HepG2 (cell line): ENCODE data around the gene TMEM200A. TPM values are rescaled to one million over a fixed set of nuclear protein-coding genes. Genes with fewer than 3 reads are reported as not detected.

Experiments used
- ATAC-seq: fragments of 200-7000 bp; cut with Tn5 transposase; 3 replicates; pipeline ENCODE4 v1.9.1; 2020; ENCODE audit warnings: mild to moderate bottlenecking, moderate library complexity
- BruUV-seq: library from RNA; stranded (reverse); fragments of 400-500 nt; replicated peaks from 2 replicates; lab custom pipeline; 2021; lab: Mats Ljungman, UMichigan
- CTCF ChIA-PET: fragments of 300-600 bp; formaldehyde crosslinking; extraction: SDS; loops from one replicate; lab custom pipeline; 2021; ENCODE audit warnings: low total read pairs, inconsistent platforms, low intra/inter-chr PET ratio; lab: Yijun Ruan, JAX
- POLR2A ChIA-PET: fragments of 350-600 bp; sonication (Branson Sonifier 250); formaldehyde crosslinking; loops from one replicate; lab custom pipeline; 2020; ENCODE audit warnings: antibody characterized with exemption, inconsistent platforms; lab: Yijun Ruan, JAX
- DNase-seq: peaks from one replicate; pipeline ENCODE4 v3.0.0-alpha.2; 2015; ENCODE audit warnings: low spot score
- FAIRE-seq: peaks from 3 replicates; lab custom pipeline; 2011; peaks lifted over from hg19 to GRCh38; lab: Jason Lieb, UNC
- H2AFZ ChIP-seq: one replicate; pipeline ENCODE4 v1.6.1; 2011; ENCODE audit warnings: low read length, inconsistent platforms
- H3K27ac ChIP-seq: fragments of 300-600 bp; 3 replicates; pipeline ENCODE4 v1.8.0; 2011; ENCODE audit warnings: mixed run types, mild to moderate bottlenecking, mixed read lengths, low read length, inconsistent platforms; ENCODE audit not compliant: insufficient read depth; ENCODE audit errors: extremely low read length
- H3K27me3 ChIP-seq, 2 experiments: fragments of 200-600 bp in 1 of 2; 2 replicates in 1 of 2; 3 replicates in 1 of 2; pipeline versions ENCODE4 v1.6.0 to v1.8.0; 2011; ENCODE audit warnings: low read length in 2 of 2, mild to moderate bottlenecking in 2 of 2, moderate library complexity in 2 of 2, inconsistent platforms in 1 of 2; ENCODE audit not compliant: insufficient read depth in 2 of 2, control insufficient read depth in 1 of 2
- H3K36me3 ChIP-seq, 2 experiments: fragments of 200-600 bp in 1 of 2; replicated peaks in 1 of 2; 2 replicates in 1 of 2; 3 replicates in 1 of 2; pipeline versions ENCODE4 v1.5.1 to v1.8.0; 2011; ENCODE audit warnings: low read length in 2 of 2, inconsistent platforms in 1 of 2; ENCODE audit not compliant: insufficient read depth in 2 of 2, control insufficient read depth in 1 of 2
- H3K4me1 ChIP-seq: 2 replicates; pipeline ENCODE4 v1.5.1; 2012; ENCODE audit warnings: low read length, inconsistent platforms; ENCODE audit not compliant: insufficient read depth
- H3K4me2 ChIP-seq: 2 replicates; pipeline ENCODE4 v1.6.0; 2011; ENCODE audit warnings: low read depth, low read length, inconsistent platforms
- H3K4me3 ChIP-seq, 3 experiments: fragments of 200-600 bp in 1 of 3; sonication (generic), shearing (Covaris generic) in 1 of 3; replicated peaks in 1 of 3; 2 replicates each; pipeline ENCODE4 v1.5.1; 2011 to 2016; ENCODE audit warnings: low read length in 3 of 3, inconsistent platforms in 2 of 3, low read depth in 2 of 3, mild to moderate bottlenecking in 2 of 3, control low read depth in 1 of 3, mixed read lengths in 1 of 3; ENCODE audit not compliant: insufficient read depth in 1 of 3
- H3K79me2 ChIP-seq: one replicate; pipeline ENCODE4 v1.6.1; 2011; ENCODE audit warnings: low read length, inconsistent platforms; ENCODE audit not compliant: insufficient read depth
- H3K9ac ChIP-seq: 2 replicates; pipeline ENCODE4 v1.6.0; 2011; ENCODE audit warnings: mild to moderate bottlenecking, low read depth, low read length, inconsistent platforms; ENCODE audit not compliant: insufficient read depth
- H3K9me3 ChIP-seq: 2 replicates; pipeline ENCODE4 v1.5.1; 2012; ENCODE audit warnings: mild to moderate bottlenecking, low read length
- H4K20me1 ChIP-seq: 2 replicates; pipeline ENCODE4 v1.6.0; 2011; ENCODE audit warnings: inconsistent platforms, mild to moderate bottlenecking, low read length, moderate library complexity; ENCODE audit not compliant: insufficient read depth
- BORCS8-MEF2B ChIP-seq: sonication (generic); formaldehyde crosslinking; IDR thresholded peaks from 2 replicates; pipeline ENCODE4 v1.8.0; 2022; ENCODE audit warnings: mild to moderate bottlenecking, missing genetic modification reagents
- CEBPB ChIP-seq: IDR thresholded peaks from 2 replicates; pipeline ENCODE4 v1.6.1; 2011; ENCODE audit warnings: low read depth, low read length, improper control_type of control experiment, borderline replicate concordance
- E2F1 ChIP-seq: sonication (generic); formaldehyde crosslinking; IDR thresholded peaks from 2 replicates; pipeline ENCODE4 v1.5.0; 2020; ENCODE audit warnings: missing genetic modification reagents
- FLYWCH1 ChIP-seq: sonication (generic); formaldehyde crosslinking; IDR thresholded peaks from 2 replicates; pipeline ENCODE4 v1.8.1; 2023; ENCODE audit warnings: mild to moderate bottlenecking, missing genetic modification reagents
- FUBP1 ChIP-seq: sonication (generic); formaldehyde crosslinking; IDR thresholded peaks from 2 replicates; pipeline ENCODE4 v1.5.1; 2020; ENCODE audit warnings: missing genetic modification reagents, mild to moderate bottlenecking, borderline replicate concordance
- GATA4 ChIP-seq: sonication (generic); IDR thresholded peaks from 2 replicates; pipeline ENCODE4 v1.6.1; 2016; ENCODE audit warnings: antibody characterized with exemption, low read depth, borderline replicate concordance
- HBP1 ChIP-seq: IDR thresholded peaks from 2 replicates; pipeline ENCODE4 v1.6.1; 2016; ENCODE audit warnings: low read depth, control low read depth
- JARID2 ChIP-seq: sonication (generic); formaldehyde crosslinking; IDR thresholded peaks from 2 replicates; pipeline ENCODE4 v1.8.1; 2023; ENCODE audit warnings: missing genetic modification reagents, inconsistent platforms; ENCODE audit not compliant: insufficient replicate concordance
- PBX2 ChIP-seq: IDR thresholded peaks from 2 replicates; pipeline ENCODE4 v1.6.1; 2016; ENCODE audit warnings: control low read depth
- POLR2A ChIP-seq, 2 experiments: IDR thresholded peaks; 2 replicates each; pipeline ENCODE4 v1.6.1; 2011; ENCODE audit warnings: low read depth in 2 of 2, low read length in 2 of 2, mild to moderate bottlenecking in 1 of 2, moderate library complexity in 1 of 2; ENCODE audit not compliant: insufficient read depth in 1 of 2
- REXO4 ChIP-seq: sonication (generic); formaldehyde crosslinking; IDR thresholded peaks from 2 replicates; pipeline ENCODE4 v1.8.0; 2022; ENCODE audit warnings: missing genetic modification reagents, mild to moderate bottlenecking, borderline replicate concordance
- SAFB2 ChIP-seq: sonication (generic); formaldehyde crosslinking; IDR thresholded peaks from 2 replicates; pipeline ENCODE4 v1.5.1; 2020; ENCODE audit warnings: missing genetic modification reagents, low read depth, mild to moderate bottlenecking, borderline replicate concordance
- ZNF17 ChIP-seq: sonication (generic); formaldehyde crosslinking; IDR thresholded peaks from 2 replicates; pipeline ENCODE4 v1.5.0; 2020; ENCODE audit warnings: mild to moderate bottlenecking, missing genetic modification reagents
- ZNF414 ChIP-seq: sonication (generic); formaldehyde crosslinking; IDR thresholded peaks from 2 replicates; pipeline ENCODE4 v1.5.0; 2020; ENCODE audit warnings: missing genetic modification reagents
- ZNF547 ChIP-seq: sonication (generic); formaldehyde crosslinking; IDR thresholded peaks from 2 replicates; pipeline ENCODE4 v1.5.1; 2020; ENCODE audit warnings: mild to moderate bottlenecking, missing genetic modification reagents
- ZNF557 ChIP-seq: sonication (generic); formaldehyde crosslinking; IDR thresholded peaks from 2 replicates; pipeline ENCODE4 v1.4.0; 2020; ENCODE audit warnings: missing genetic modification reagents
- ZNF644 ChIP-seq: IDR thresholded peaks from 2 replicates; pipeline ENCODE4 v1.6.1; 2016; ENCODE audit warnings: low read depth
- ZNF75D ChIP-seq: sonication (generic); formaldehyde crosslinking; IDR thresholded peaks from 2 replicates; pipeline ENCODE4 v1.8.1; 2023; ENCODE audit warnings: missing genetic modification reagents, mild to moderate bottlenecking, borderline replicate concordance
- ZNF768 ChIP-seq: sonication (generic); formaldehyde crosslinking; IDR thresholded peaks from 2 replicates; pipeline ENCODE4 v1.4.0; 2020; ENCODE audit warnings: missing genetic modification reagents
- ZNF879 ChIP-seq: sonication (generic); formaldehyde crosslinking; IDR thresholded peaks from 2 replicates; pipeline ENCODE4 v1.8.1; 2023; ENCODE audit warnings: missing genetic modification reagents
- WGBS: methylation state at CpG from one replicate; pipeline ENCODE4 v1.1.6; 2017; ENCODE audit warnings: low lambda C conversion rate; 5-methylcytosine and 5-hydroxymethylcytosine counted together
- in situ Hi-C: cut with HindIII; loops from 2 replicates; pipeline ENCODE4 v1.10.0; 2017; ENCODE audit warnings: low pct_unique_long_range_greater_than_20kb; ENCODE audit not compliant: extremely low pct_ligation_motif_present
- intact Hi-C: fragments of 100-400 bp; cut with micrococcal nuclease; formaldehyde crosslinking; loops from one replicate; pipeline ENCODE4 v1.10.0; 2022; ENCODE audit not compliant: unreplicated experiment
- polyA plus RNA-seq, 8 experiments: library from polyadenylated mRNA; depleted of rRNA in 3 of 8; stranded (reverse) in 7 of 8; unstranded in 1 of 8; fragments of >200 nt; fragmentation: Illumina TruSeq in 4 of 8; extraction: Trizol in 4 of 8; gene quantifications; 2 replicates each; pipeline versions ENCODE4 v1.2.1 to v1.2.3, GENCODE V29; 2011 to 2016; ENCODE audit warnings: low read depth in 4 of 8, missing spikeins in 1 of 8, mixed read lengths in 1 of 8; ENCODE audit not compliant: insufficient read depth in 1 of 8
- total RNA-seq, 5 experiments: library from RNA; depleted of rRNA; stranded (reverse); fragments of >200 nt; fragmentation: Illumina TruSeq; extraction: Trizol; gene quantifications; 2 replicates each; pipeline ENCODE4 v1.2.3, GENCODE V29; 2016; ENCODE audit warnings: low read depth in 1 of 5

Gene TMEM200A
- total and polyA plus RNA-seq, 2 of the 13 experiments (the other 11 are each of a cell fraction or from before 2014, with no cell fraction given): 0.34 TPM; not detected in 1

- TF ChIP-seq ZNF768 (no peak), ZNF414 (no peak), FUBP1 (CRISPR knock-in tag) (no peak), E2F1 (no peak), GATA4 (no peak), ZNF879 (CRISPR knock-in tag) (no peak), JARID2 (CRISPR knock-in tag) (no peak)
Measured at GRCh38 chr6:130389142-130389541, 23.3 kb downstream of the TMEM200A start (continued).

GRCh38 chr6:130390890-130391289, 25.1 kb downstream of the TMEM200A start:
- H4K20me1 ChIP-seq: no peaks in the 10 kb centered on the region
- no peak overlapping the region for H3K9ac ChIP-seq
- no peak overlapping the region for H3K4me2 ChIP-seq
- intact Hi-C loops (no loop called here), in situ Hi-C loops (no loop called here)
- CTCF ChIA-PET: no interaction called here
- H3K36me3 ChIP-seq: no peaks in the 10 kb centered on the region
- BruUV-seq: no TSS peak
- H3K9me3 ChIP-seq: no peaks in the 10 kb centered on the region
- DNase-seq (no peak), FAIRE-seq (no peak), ATAC-seq (no peak)
- H3K4me1 ChIP-seq: no peaks in the 10 kb centered on the region
- no peaks in the 10 kb centered on the region for H3K79me2 ChIP-seq
- POLR2A ChIA-PET: no interaction called here
- no peak overlapping the region for H2AFZ ChIP-seq
- H3K27me3 ChIP-seq: no peaks in the 10 kb centered on the region
- H3K27ac ChIP-seq: no peak overlapping the region
- WGBS: 45% methylated on average over 3 of the region's 3 CpGs
- H3K4me3 ChIP-seq: no peak overlapping the region
- TF ChIP-seq ZNF644 (CRISPR knock-in tag) (no peak), REXO4 (CRISPR knock-in tag) (no peak), SAFB2 (CRISPR knock-in tag) (no peak), ZNF557 (no peak), HBP1 (CRISPR knock-in tag) (no peak), CEBPB (no peak), BORCS8-MEF2B (no peak), POLR2A (IDR thresholded peaks at IDR 0.05; ENCODE audit: insufficient read depth in 1 of 2, low read depth in 2 of 2, low read length in 2 of 2) (no peak), ZNF17 (CRISPR knock-in tag) (no peak), FLYWCH1 (CRISPR knock-in tag) (no peak), ZNF75D (CRISPR knock-in tag) (no peak), PBX2 (CRISPR knock-in tag) (no peak), ZNF547 (CRISPR knock-in tag) (no peak)
